SK-N-SH treated with all-trans-retinoic acid at 6 μM for 48 hours (cell line): Measurements from ENCODE around the gene CUL5.

Experiments
- ATAC-seq: fragments of 200-7000 bp; cut with Tn5 transposase; 3 replicates; pipeline ENCODE4 v1.9.1; 2020; ENCODE audit warnings: mild to moderate bottlenecking, moderate library complexity
- ARNTL ChIP-seq: fragments of 450-650 bp; formaldehyde crosslinking; IDR thresholded peaks from 2 replicates; pipeline ENCODE4 v1.5.0; 2020; ENCODE audit warnings: low read depth, mild to moderate bottlenecking, moderate library complexity, borderline replicate concordance
- BACH2 ChIP-seq: fragments of 250-450 bp; sonication (Bioruptor Pico); IDR thresholded peaks from 2 replicates; pipeline ENCODE4 v1.9.0; 2021; ENCODE audit warnings: mild to moderate bottlenecking, borderline replicate concordance
- CSDC2 ChIP-seq: fragments of 250-450 bp; sonication (Bioruptor Pico); IDR thresholded peaks from 2 replicates; pipeline ENCODE4 v1.5.0; 2020; ENCODE audit warnings: mild to moderate bottlenecking, moderate library complexity
- CSRNP3 ChIP-seq: fragments of 250-450 bp; sonication (Bioruptor Pico); IDR thresholded peaks from 2 replicates; pipeline ENCODE4 v1.5.1; 2021; ENCODE audit warnings: mild to moderate bottlenecking, moderate library complexity
- ESRRG ChIP-seq: fragments of 250-450 bp; sonication (Bioruptor Pico); IDR thresholded peaks from 2 replicates; pipeline ENCODE4 v1.6.1; 2021; ENCODE audit warnings: mild to moderate bottlenecking
- GLIS3 ChIP-seq: fragments of 250-450 bp; sonication (Bioruptor Pico); IDR thresholded peaks from 2 replicates; pipeline ENCODE4 v1.5.0; 2020; ENCODE audit warnings: mild to moderate bottlenecking, moderate library complexity
- ISL1 ChIP-seq: fragments of 250-450 bp; sonication (Bioruptor Pico); IDR thresholded peaks from 2 replicates; pipeline ENCODE4 v2.1.2; 2022; ENCODE audit warnings: mild to moderate bottlenecking, moderate library complexity
- OSR1 ChIP-seq: fragments of 250-450 bp; sonication (Bioruptor Pico); IDR thresholded peaks from 2 replicates; pipeline ENCODE4 v1.8.0; 2022; ENCODE audit warnings: moderate library complexity, mild to moderate bottlenecking, inconsistent platforms
- POU6F1 ChIP-seq: fragments of 250-450 bp; sonication (Bioruptor Pico); IDR thresholded peaks from 2 replicates; pipeline ENCODE4 v1.8.0; 2021; ENCODE audit warnings: low read depth, mild to moderate bottlenecking, moderate library complexity, borderline replicate concordance
- PPARA ChIP-seq: fragments of 250-450 bp; sonication (Bioruptor Pico); IDR thresholded peaks from 2 replicates; pipeline ENCODE4 v1.5.0; 2020; ENCODE audit warnings: mild to moderate bottlenecking, borderline replicate concordance
- RARB ChIP-seq: fragments of 250-450 bp; sonication (Bioruptor Pico); IDR thresholded peaks from 2 replicates; pipeline ENCODE4 v1.8.0; 2021; ENCODE audit warnings: mild to moderate bottlenecking, moderate library complexity
- SNAI2 ChIP-seq: fragments of 250-450 bp; sonication (Bioruptor Pico); IDR thresholded peaks from 2 replicates; pipeline ENCODE4 v1.5.0; 2020; ENCODE audit warnings: mild to moderate bottlenecking, moderate library complexity
- TCF4 ChIP-seq: fragments of 250-450 bp; sonication (Bioruptor Pico); IDR thresholded peaks from 2 replicates; pipeline ENCODE4 v1.8.0; 2021; ENCODE audit warnings: mild to moderate bottlenecking, moderate library complexity, borderline replicate concordance
- TOX ChIP-seq: fragments of 250-450 bp; sonication (Bioruptor Pico); IDR thresholded peaks from 2 replicates; pipeline ENCODE4 v1.8.0; 2021; ENCODE audit warnings: mild to moderate bottlenecking, moderate library complexity, borderline replicate concordance
- TSHZ2 ChIP-seq: fragments of 250-450 bp; sonication (Bioruptor Pico); IDR thresholded peaks from 2 replicates; pipeline ENCODE4 v1.5.0; 2020; ENCODE audit warnings: mild to moderate bottlenecking, moderate library complexity
- ZC3H10 ChIP-seq: fragments of 250-450 bp; sonication (Bioruptor Pico); IDR thresholded peaks from 2 replicates; pipeline ENCODE4 v1.5.1; 2021; ENCODE audit warnings: mild to moderate bottlenecking, moderate library complexity
- ZFP3 ChIP-seq: fragments of 250-450 bp; sonication (Bioruptor Pico); IDR thresholded peaks from 2 replicates; pipeline ENCODE4 v1.5.0; 2020; ENCODE audit warnings: mild to moderate bottlenecking, moderate library complexity
- ZFP30 ChIP-seq: fragments of 450-650 bp; formaldehyde crosslinking; IDR thresholded peaks from 2 replicates; pipeline ENCODE4 v1.5.0; 2022; ENCODE audit warnings: mild to moderate bottlenecking, moderate library complexity
- ZNF565 ChIP-seq: fragments of 450-650 bp; formaldehyde crosslinking; conservative IDR thresholded peaks from 2 replicates; pipeline ENCODE4 v1.5.0; 2020; ENCODE audit warnings: low read depth, mild to moderate bottlenecking, moderate library complexity
- ZNF70 ChIP-seq: fragments of 450-650 bp; formaldehyde crosslinking; IDR thresholded peaks from 2 replicates; pipeline ENCODE4 v1.5.0; 2020; ENCODE audit warnings: mild to moderate bottlenecking, moderate library complexity
- ZNF8 ChIP-seq: fragments of 450-650 bp; formaldehyde crosslinking; IDR thresholded peaks from 2 replicates; pipeline ENCODE4 v1.5.0; 2020; ENCODE audit warnings: mild to moderate bottlenecking, moderate library complexity

The CUL5 gene

GRCh38 chr11:107988397-107989158 is 20.1 kb upstream of the CUL5 start:
- ATAC-seq: no peak
- TF ChIP-seq CSRNP3 (CRISPR knock-in tag) (no peak), ZNF8 (no peak), BACH2 (CRISPR knock-in tag) (no peak), GLIS3 (CRISPR knock-in tag) (no peak), ZC3H10 (CRISPR knock-in tag) (no peak), ZNF70 (CRISPR knock-in tag) (no peak), SNAI2 (CRISPR knock-in tag) (no peak), ESRRG (CRISPR knock-in tag) (no peak), ZFP30 (CRISPR knock-in tag) (no peak)

GRCh38 chr11:107991868-107992414 is 16.8 kb upstream of the CUL5 start:
- TF ChIP-seq ARNTL (CRISPR knock-in tag) (no peak), TSHZ2 (CRISPR knock-in tag) (no peak), CSDC2 (no peak), ZC3H10 (CRISPR knock-in tag) (no peak), ESRRG (CRISPR knock-in tag) (no peak), TOX (CRISPR knock-in tag) (no peak), BACH2 (CRISPR knock-in tag) (no peak), SNAI2 (CRISPR knock-in tag) (no peak), POU6F1 (CRISPR knock-in tag) (no peak), ZNF70 (CRISPR knock-in tag) (no peak), RARB (CRISPR knock-in tag) (no peak), CSRNP3 (CRISPR knock-in tag) (no peak), ZFP30 (CRISPR knock-in tag) (no peak), ZNF8 (no peak), TCF4 (CRISPR knock-in tag) (no peak), ZNF565 (no peak), OSR1 (CRISPR knock-in tag) (no peak), ZFP3 (CRISPR knock-in tag) (no peak), ISL1 (CRISPR knock-in tag) (no peak)
- ATAC-seq: no peak

GRCh38 chr11:107996006-107996776 is 12.5 kb upstream of the CUL5 start:
- no peak for ATAC-seq
- TF ChIP-seq GLIS3 (CRISPR knock-in tag): no peak
- no peak for TF ChIP-seq PPARA (CRISPR knock-in tag)
- no peak for TF ChIP-seq OSR1 (CRISPR knock-in tag)
- TF ChIP-seq CSDC2: no peak
- no peak for TF ChIP-seq ZFP30 (CRISPR knock-in tag)
- TF ChIP-seq RARB (CRISPR knock-in tag): no peak
- TF ChIP-seq POU6F1 (CRISPR knock-in tag): no peak
- no peak for TF ChIP-seq ISL1 (CRISPR knock-in tag)
- TF ChIP-seq ZFP3 (CRISPR knock-in tag): no peak
- TF ChIP-seq BACH2 (CRISPR knock-in tag): no peak
- TF ChIP-seq ARNTL (CRISPR knock-in tag): no peak
- no peak for TF ChIP-seq ZNF565
- no peak for TF ChIP-seq CSRNP3 (CRISPR knock-in tag)
